Endothelial cell of umbilical vein (primary cell): ENCODE data around the gene IBA57. TPM values are rescaled to one million over a fixed set of nuclear protein-coding genes. Genes with fewer than 3 reads are reported as not detected.
A peak's percentile ranks its signal among the peaks of the same experiment; 100 is the strongest.

Source experiments
- BruUV-seq: library from RNA; stranded (reverse); fragments of 400-500 nt; replicated peaks from 2 replicates; lab custom pipeline; 2021; lab: Mats Ljungman, UMichigan
- CTCF ChIA-PET: fragments of 300-600, 350-600 bp; sonication (Branson Sonifier 250); formaldehyde crosslinking; loops from one replicate; lab custom pipeline; 2021; ENCODE audit warnings: antibody characterized with exemption, inconsistent platforms; lab: Charles Lee
- POLR2A ChIA-PET: fragments of 300-600, 350-600 bp; sonication (Branson Sonifier 250); formaldehyde crosslinking; loops from one replicate; lab custom pipeline; 2021; ENCODE audit warnings: antibody characterized with exemption, inconsistent platforms; lab: Charles Lee
- DNase-seq: peaks from one replicate; pipeline ENCODE4 v3.0.0-alpha.2; 2011; ENCODE audit warnings: low read depth, low spot score
- FAIRE-seq: peaks from 2 replicates; lab custom pipeline; 2011; peaks lifted over from hg19 to GRCh38; lab: Jason Lieb, UNC
- H2AFZ ChIP-seq: 2 replicates; pipeline ENCODE4 v1.6.0; 2012; ENCODE audit warnings: low read depth, low read length, control low read depth, inconsistent platforms
- H3K27ac ChIP-seq: 2 replicates; pipeline ENCODE4 v1.5.1; 2011; ENCODE audit warnings: low read depth, mild to moderate bottlenecking, control low read depth, low read length, moderate library complexity; ENCODE audit not compliant: insufficient read depth
- H3K27me3 ChIP-seq, 2 experiments: 2 replicates each; pipeline versions ENCODE4 v1.6.0 to v1.6.1; 2011; ENCODE audit warnings: low read length in 2 of 2, mixed read lengths in 1 of 2; ENCODE audit not compliant: control insufficient read depth in 2 of 2, insufficient read depth in 2 of 2
- H3K36me3 ChIP-seq, 2 experiments: 2 replicates in 1 of 2; 3 replicates in 1 of 2; pipeline ENCODE4 v1.5.1; 2011; ENCODE audit warnings: low read length in 2 of 2, mild to moderate bottlenecking in 1 of 2, moderate library complexity in 1 of 2; ENCODE audit not compliant: control insufficient read depth in 2 of 2, insufficient read depth in 2 of 2; ENCODE audit errors: extremely low read depth in 1 of 2
- H3K4me1 ChIP-seq: 3 replicates; pipeline ENCODE4 v1.5.1; 2011; ENCODE audit warnings: mild to moderate bottlenecking, low read length; ENCODE audit not compliant: control insufficient read depth, insufficient read depth; ENCODE audit errors: extremely low read depth
- H3K4me2 ChIP-seq: 2 replicates; pipeline ENCODE4 v1.6.1; 2011; ENCODE audit warnings: low read length, control low read depth, mixed read lengths; ENCODE audit not compliant: insufficient read depth
- H3K4me3 ChIP-seq, 3 experiments: fragments of 200-600 bp in 1 of 3; sonication (generic), shearing (Covaris generic) in 1 of 3; replicated peaks in 1 of 3; 2 replicates each; pipeline ENCODE4 v1.5.1; 2011 to 2016; ENCODE audit warnings: control low read depth in 3 of 3, low read length in 3 of 3, mild to moderate bottlenecking in 2 of 3, inconsistent platforms in 1 of 3, low read depth in 1 of 3, moderate library complexity in 1 of 3; ENCODE audit not compliant: insufficient read depth in 1 of 3
- H3K79me2 ChIP-seq: 2 replicates; pipeline ENCODE4 v1.6.0; 2012; ENCODE audit warnings: low read length, inconsistent platforms; ENCODE audit not compliant: control insufficient read depth, insufficient read depth
- H3K9ac ChIP-seq: replicated peaks from 2 replicates; pipeline ENCODE3; 2011; ENCODE audit warnings: low read length, control low read depth; ENCODE audit not compliant: insufficient read depth; ENCODE audit errors: extremely low read depth
- H3K9me1 ChIP-seq: replicated peaks from 3 replicates; pipeline ENCODE4 v1.6.0; 2011; ENCODE audit warnings: mild to moderate bottlenecking, low read length; ENCODE audit not compliant: control insufficient read depth, insufficient read depth; ENCODE audit errors: extremely low read depth
- H3K9me3 ChIP-seq: replicated peaks from 2 replicates; pipeline ENCODE4 v1.5.1; 2012; ENCODE audit warnings: low read length, inconsistent platforms; ENCODE audit not compliant: control insufficient read depth, insufficient read depth
- H4K20me1 ChIP-seq: replicated peaks from 2 replicates; pipeline ENCODE3; 2011; ENCODE audit warnings: mild to moderate bottlenecking, low read length; ENCODE audit not compliant: control insufficient read depth, insufficient read depth; ENCODE audit errors: extremely low read depth
- CTCF ChIP-seq, 2 donors: IDR thresholded peaks; 1 replicate in 1 of 2; 2 replicates in 1 of 2; pipeline ENCODE4 v1.5.1; 2011; ENCODE audit warnings: low read length in 2 of 2, mild to moderate bottlenecking in 2 of 2, moderate library complexity in 2 of 2, control low read depth in 1 of 2, inconsistent platforms in 1 of 2, low read depth in 1 of 2; ENCODE audit not compliant: insufficient read depth in 1 of 2; ENCODE audit errors: extremely low read depth in 1 of 2
- EZH2 ChIP-seq: IDR thresholded peaks from 2 replicates; pipeline ENCODE4 v1.6.1; 2012; ENCODE audit warnings: borderline replicate concordance, low read depth, mild to moderate bottlenecking, moderate library complexity, low read length, inconsistent platforms; ENCODE audit not compliant: severe bottlenecking
- FOS ChIP-seq: IDR thresholded peaks from 2 replicates; pipeline ENCODE4 v1.6.1; 2011; ENCODE audit warnings: mild to moderate bottlenecking, low read length, moderate library complexity, borderline replicate concordance; ENCODE audit not compliant: insufficient read depth
- GATA2 ChIP-seq: IDR thresholded peaks from 2 replicates; pipeline ENCODE4 v1.7.0; 2011; ENCODE audit warnings: low read depth, mild to moderate bottlenecking, moderate library complexity, mixed read lengths, low read length; ENCODE audit not compliant: insufficient read length, insufficient read depth
- JUN ChIP-seq: IDR thresholded peaks from 2 replicates; pipeline ENCODE4 v1.6.1; 2011; ENCODE audit warnings: borderline replicate concordance, low read depth; ENCODE audit not compliant: insufficient read length, insufficient read depth
- MAX ChIP-seq: IDR thresholded peaks from 2 replicates; pipeline ENCODE4 v1.6.1; 2011; ENCODE audit not compliant: insufficient read depth, insufficient read length
- MYC ChIP-seq: IDR thresholded peaks from one replicate; pipeline ENCODE4 v1.6.1; 2011; ENCODE audit warnings: mild to moderate bottlenecking, low read depth, low read length
- POLR2A ChIP-seq: IDR thresholded peaks from 2 replicates; pipeline ENCODE4 v1.6.1; 2012; ENCODE audit warnings: low read depth, mild to moderate bottlenecking, control low read depth, low read length
- POLR2AphosphoS5 ChIP-seq: IDR thresholded peaks from 2 replicates; pipeline ENCODE4 v1.6.1; 2012; ENCODE audit warnings: low read depth, mild to moderate bottlenecking, control low read depth, low read length, moderate library complexity; ENCODE audit not compliant: insufficient read depth
- dilution Hi-C: fragments of 300-500 bp; cut with MboI; formaldehyde crosslinking; loops from one replicate; pipeline ENCODE4 v1.15.0; 2019; ENCODE audit warnings: low sequenced_read_pairs; ENCODE audit not compliant: extremely low pct_ligation_motif_present
- intact Hi-C: fragments of 100-400 bp; cut with micrococcal nuclease; formaldehyde crosslinking; loops from one replicate; pipeline ENCODE4 v1.10.0; 2022
- polyA plus RNA-seq, 4 experiments: library from polyadenylated mRNA; depleted of rRNA in 3 of 4; stranded (reverse) in 3 of 4; unstranded in 1 of 4; fragments of >200 nt; gene quantifications; 2 replicates each; pipeline versions ENCODE4 v1.2.1 to v1.2.3, GENCODE V29; 2011 to 2012; ENCODE audit warnings: missing spikeins in 1 of 4
- total RNA-seq: library from RNA; stranded (reverse); gene quantifications from 2 replicates; pipeline ENCODE4 v1.2.3, GENCODE V29; 2021

The IBA57 gene
- total and polyA plus RNA-seq, 2 donors (not counting 3 experiments of a cell fraction or from before 2014, with no cell fraction given), result 3.4 to 7.7 TPM

- no peaks in the 10 kb centered on the region for H4K20me1 ChIP-seq
- H3K9me3 ChIP-seq, result no peaks in the 10 kb centered on the region
- H2AFZ ChIP-seq, result peak overlapping the region; percentile 25
- CTCF ChIA-PET, result interaction anchor here (0.8 to 1.2 kb wide), 5 partner anchors 11 to 164 kb away, joined by 3 to 5 read pairs (median 4); partner anchors contain the start of gene GUK1
- H3K4me1 ChIP-seq, result peaks cover 29% of the 10 kb centered on the region
- TF ChIP-seq MYC, result no peak
- TF ChIP-seq POLR2AphosphoS5, result peak; percentile 65
- no peak for TF ChIP-seq GATA2
- TF ChIP-seq POLR2A, result peak; percentile 25
- intact Hi-C loops, result loop anchor here (10.0 kb wide), 1 partner anchor 378 kb away; no protein-coding TSS in a partner anchor
- peak overlapping the region; percentile 51 for H3K27ac ChIP-seq
- peak overlapping the region; percentile 17 for H3K9ac ChIP-seq
- dilution Hi-C loops, result no loop called here
- no peaks in the 10 kb centered on the region for H3K36me3 ChIP-seq
- H3K4me3 ChIP-seq, result no peak overlapping the region
- FAIRE-seq, result peak; percentile 81
- peak overlapping the region; percentile 9 for H3K4me2 ChIP-seq
- H3K79me2 ChIP-seq, result peaks cover 10% of the 10 kb centered on the region
- no peaks in the 10 kb centered on the region for H3K27me3 ChIP-seq
- no peaks in the 10 kb centered on the region for H3K9me1 ChIP-seq
- POLR2A ChIA-PET, result no interaction called here
- peak; percentile 44 for DNase-seq
- no TSS peak for BruUV-seq
These were observed 2.4 kb upstream of the IBA57 start for GRCh38 chr1:228163007-228163753.

GRCh38 chr1:228163776-228164519 lies 1.7 kb upstream of the IBA57 start:
- intact Hi-C loops, result loop anchor here (2.0 to 10.0 kb wide), 2 partner anchors 295 to 379 kb away; a partner anchor contains a TSS
- POLR2A ChIA-PET, result interaction anchor here (1.7 kb wide), 1 partner anchor 13 kb away, joined by 4 read pairs; no protein-coding TSS in a partner anchor
- dilution Hi-C loops, result no loop called here

More at GRCh38 chr1:228163776-228164519, 1.7 kb upstream of the IBA57 start:
- H3K27me3 ChIP-seq, result no peaks in the 10 kb centered on the region
- peaks cover 10% of the 10 kb centered on the region for H3K79me2 ChIP-seq
- no peak overlapping the region for H2AFZ ChIP-seq
- TF ChIP-seq POLR2A (no peak), JUN (no peak), MAX (no peak), POLR2AphosphoS5 (no peak), MYC (no peak), EZH2 (no peak), CTCF (IDR thresholded peaks at IDR 0.05; ENCODE audit: extremely low read depth in 1 of 2, insufficient read depth in 1 of 2, low read depth in 1 of 2, low read length in 2 of 2) (no peak), GATA2 (no peak), FOS (no peak)
- no peak overlapping the region for H3K4me3 ChIP-seq
- CTCF ChIA-PET, result interaction anchor here (0.8 to 4.9 kb wide), 2 partner anchors 16 to 32 kb away, joined by 3 to 43 read pairs; no protein-coding TSS in a partner anchor
- H3K4me1 ChIP-seq, result peaks cover 29% of the 10 kb centered on the region
- H3K4me2 ChIP-seq, result no peak overlapping the region
- H4K20me1 ChIP-seq, result no peaks in the 10 kb centered on the region
- FAIRE-seq (no peak), DNase-seq (no peak)
- no peaks in the 10 kb centered on the region for H3K9me1 ChIP-seq
- H3K9me3 ChIP-seq, result no peaks in the 10 kb centered on the region
- H3K9ac ChIP-seq, result no peak overlapping the region
- no peak overlapping the region for H3K27ac ChIP-seq
- no peaks in the 10 kb centered on the region for H3K36me3 ChIP-seq
- no TSS peak for BruUV-seq
